GM21367 (cell line): ENCODE results near the gene HARS2.
"Not testable (repeated sequence)": the region's sequence is repeated elsewhere in the genome, so short reads cannot be mapped to it uniquely, and the experiment has no call there.

Experiments used
- ATAC-seq: cut with Tn5 transposase; IDR thresholded peaks from one replicate; pipeline ENCODE4 v1.9.1; 2021; ENCODE audit not compliant: unreplicated experiment

HARS2 gene

DNA sequence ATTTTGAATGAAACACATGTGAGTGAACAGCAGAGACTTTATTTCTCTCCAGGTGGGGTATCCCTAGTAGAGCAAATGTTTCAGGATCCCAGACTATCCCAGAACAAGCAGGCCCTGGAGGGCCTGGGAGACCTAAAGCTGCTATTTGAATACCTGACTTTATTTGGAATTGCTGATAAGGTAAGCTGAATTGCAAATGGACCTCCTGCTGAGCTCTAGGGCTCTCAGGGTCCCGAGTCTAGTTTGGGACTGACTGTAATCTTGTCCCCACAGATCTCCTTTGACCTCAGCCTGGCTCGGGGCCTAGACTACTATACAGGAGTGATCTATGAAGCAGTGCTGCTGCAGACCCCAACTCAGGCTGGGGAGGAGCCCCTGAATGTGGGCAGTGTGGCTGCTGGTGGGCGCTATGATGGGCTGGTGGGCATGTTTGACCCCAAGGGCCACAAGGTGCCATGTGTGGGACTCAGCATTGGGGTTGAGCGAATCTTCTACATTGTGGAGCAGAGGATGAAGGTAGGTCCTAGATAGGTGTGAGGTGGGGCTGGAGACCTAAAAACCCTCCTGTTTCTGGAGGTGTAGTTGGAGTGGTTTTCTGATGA is 5.7 kb downstream of the HARS2 start:
- no peak for ATAC-seq

- peak; percentile 93 for ATAC-seq
Measured at GRCh38 chr5:140700177-140701144, 9.2 kb downstream of the HARS2 start, which contains the start of gene ZMAT2. TSS of gene ZMAT2 (plus strand) at chr5:140700447. CDS start at chr5:140700461, 14 bp downstream.

GRCh38 chr5:140707812-140708211 is 16.6 kb downstream of the HARS2 start:
- ATAC-seq = no peak

GRCh38 chr5:140708787-140709186 is 17.5 kb downstream of the HARS2 start:
- not testable (repeated sequence) for ATAC-seq

DNA sequence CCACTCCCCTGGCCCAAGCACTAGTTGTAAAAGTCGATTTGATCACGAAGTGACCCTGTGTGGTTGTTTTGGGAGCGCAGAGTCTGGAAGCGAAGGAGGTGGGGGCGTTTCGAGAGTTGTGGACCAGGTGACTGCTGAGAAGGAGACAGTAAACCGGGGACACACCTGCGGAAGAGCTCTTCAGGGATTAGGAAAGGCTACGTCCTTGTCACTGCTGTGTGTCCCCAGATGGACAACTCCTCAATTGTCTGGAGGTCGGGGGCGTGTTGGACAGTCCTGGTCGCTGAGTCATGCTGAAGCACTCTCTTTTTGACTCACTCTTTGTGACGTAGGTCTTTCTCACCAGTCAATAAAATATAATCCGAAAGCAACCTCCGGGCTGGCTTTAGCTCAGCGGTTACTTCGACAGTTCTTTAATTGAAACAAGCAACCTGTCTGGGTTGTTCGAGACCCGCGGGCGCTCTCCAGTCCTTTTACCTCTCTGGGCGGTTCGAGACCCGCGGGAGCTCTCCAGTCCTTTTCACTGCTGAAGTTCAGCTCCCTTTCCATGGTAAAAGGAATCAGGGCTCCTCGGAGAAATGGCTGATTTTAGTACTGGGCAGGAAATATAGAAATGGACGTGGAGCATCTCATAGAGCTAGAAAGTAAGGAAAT is 19.8 kb downstream of the HARS2 start:
- peak; percentile 85 for ATAC-seq

DNA sequence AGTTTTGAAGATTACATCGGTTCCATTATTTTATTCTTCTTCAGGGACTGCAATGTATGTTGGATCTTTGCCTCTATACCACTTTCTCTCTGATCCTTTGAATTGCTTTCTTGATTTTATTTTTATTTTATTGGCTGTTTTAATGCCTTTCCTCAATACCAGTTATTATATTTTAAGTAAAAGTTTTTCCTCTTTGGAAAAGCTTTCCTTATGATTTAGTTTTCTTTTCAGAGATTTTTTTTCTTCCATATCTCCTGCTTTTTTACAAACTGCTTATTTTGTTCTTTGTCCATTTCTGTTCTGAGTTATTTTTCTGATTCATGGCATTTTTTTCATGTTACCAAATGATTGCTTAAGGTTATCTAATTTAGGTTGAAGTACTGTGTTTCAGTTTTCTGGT is 20.5 kb downstream of the HARS2 start:
- ATAC-seq = no peak

- no peak for ATAC-seq
Measured at GRCh38 chr5:140713562-140714094, 22.4 kb downstream of the HARS2 start.

DNA sequence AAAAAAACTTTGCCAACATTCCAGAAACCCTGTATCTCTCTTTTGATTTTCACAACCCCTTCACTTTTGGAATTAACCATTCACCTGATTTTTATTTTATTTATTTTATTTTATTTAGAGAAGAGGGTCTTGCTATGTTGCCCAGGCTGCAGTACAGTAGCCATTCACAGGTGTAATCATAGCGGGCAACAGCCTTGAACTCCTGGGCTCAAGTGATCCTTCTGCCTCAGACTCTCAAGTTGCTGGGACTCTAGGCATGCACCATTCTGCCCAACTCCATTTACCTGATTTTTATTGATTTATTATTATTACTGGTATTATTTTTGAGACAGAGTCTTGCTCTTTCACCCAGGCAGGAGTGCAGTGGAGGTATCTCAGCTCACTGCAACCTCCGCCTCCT is 25.0 kb downstream of the HARS2 start:
- not testable (repeated sequence) for ATAC-seq

GRCh38 chr5:140718266-140718592 is 27.0 kb downstream of the HARS2 start:
- ATAC-seq = no peak

GRCh38 chr5:140720738-140721137 is 29.5 kb downstream of the HARS2 start:
- ATAC-seq = not testable (repeated sequence)

DNA sequence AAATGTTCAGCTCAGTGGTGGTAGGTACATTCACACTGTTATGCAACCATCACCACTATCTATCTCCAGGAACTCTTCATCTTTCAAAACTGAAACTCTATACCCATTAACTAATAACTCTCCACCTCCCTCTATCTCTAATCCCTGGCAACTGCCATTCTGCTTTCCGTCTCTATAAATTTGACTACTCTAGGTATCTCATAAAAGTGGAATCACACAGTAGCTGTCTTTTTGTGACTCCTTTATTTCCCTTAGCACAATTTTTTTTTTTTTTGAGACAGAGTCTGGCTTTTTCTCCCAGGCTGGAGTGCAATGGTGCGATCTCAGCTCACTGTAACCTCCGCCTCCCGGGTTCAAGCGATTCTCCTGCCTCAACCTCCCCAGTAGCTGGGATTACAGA is 30.1 kb downstream of the HARS2 start:
- not testable (repeated sequence) for ATAC-seq

- ATAC-seq = peak; percentile 65
Measured at GRCh38 chr5:140725799-140726471, 34.7 kb downstream of the HARS2 start.

GRCh38 chr5:140733098-140733497 is 41.8 kb downstream of the HARS2 start:
- no peak for ATAC-seq

DNA sequence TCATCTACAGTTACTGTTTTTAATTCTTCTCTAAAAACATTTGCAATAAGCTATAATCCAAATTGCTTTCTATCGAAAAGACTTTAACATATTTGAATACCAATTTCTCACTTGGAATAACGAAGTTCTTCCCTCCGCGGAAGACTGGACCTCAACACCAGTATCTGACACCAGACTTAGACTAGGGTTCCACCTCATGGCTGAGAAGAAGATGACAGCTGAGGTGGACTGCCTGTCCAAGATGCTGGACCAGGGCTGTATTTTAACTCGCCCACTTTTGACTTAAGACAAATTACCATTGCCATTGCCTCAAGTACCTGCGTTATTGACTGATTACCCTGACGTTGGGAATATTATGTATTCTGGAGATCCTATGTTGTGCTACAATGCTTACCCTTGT is 43.1 kb downstream of the HARS2 start:
- ATAC-seq = no peak

GRCh38 chr5:140737486-140737885 is 46.2 kb downstream of the HARS2 start:
- no peak for ATAC-seq

DNA sequence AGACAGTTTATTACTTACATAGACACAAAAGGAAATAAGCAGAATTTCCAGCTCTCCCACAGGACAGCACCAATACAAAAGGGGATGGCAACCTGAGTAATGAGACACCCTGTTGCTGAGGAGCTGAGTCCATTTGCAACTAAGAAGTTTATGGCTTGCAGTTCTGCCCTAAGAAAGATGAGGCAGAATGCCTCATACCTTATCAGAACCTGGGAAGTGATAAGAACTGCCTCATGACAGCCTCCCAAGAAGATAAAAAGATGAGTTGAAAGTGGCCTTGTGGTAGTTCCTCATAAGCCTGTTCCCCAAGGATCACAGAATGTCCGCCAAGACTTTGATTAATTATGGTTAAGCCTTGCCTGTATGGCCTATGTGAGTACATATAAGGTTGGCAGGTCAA is 50.7 kb downstream of the HARS2 start:
- ATAC-seq = no peak
